ENCODE measurements around the gene ARHGAP24.

Gene ARHGAP24

DNA sequence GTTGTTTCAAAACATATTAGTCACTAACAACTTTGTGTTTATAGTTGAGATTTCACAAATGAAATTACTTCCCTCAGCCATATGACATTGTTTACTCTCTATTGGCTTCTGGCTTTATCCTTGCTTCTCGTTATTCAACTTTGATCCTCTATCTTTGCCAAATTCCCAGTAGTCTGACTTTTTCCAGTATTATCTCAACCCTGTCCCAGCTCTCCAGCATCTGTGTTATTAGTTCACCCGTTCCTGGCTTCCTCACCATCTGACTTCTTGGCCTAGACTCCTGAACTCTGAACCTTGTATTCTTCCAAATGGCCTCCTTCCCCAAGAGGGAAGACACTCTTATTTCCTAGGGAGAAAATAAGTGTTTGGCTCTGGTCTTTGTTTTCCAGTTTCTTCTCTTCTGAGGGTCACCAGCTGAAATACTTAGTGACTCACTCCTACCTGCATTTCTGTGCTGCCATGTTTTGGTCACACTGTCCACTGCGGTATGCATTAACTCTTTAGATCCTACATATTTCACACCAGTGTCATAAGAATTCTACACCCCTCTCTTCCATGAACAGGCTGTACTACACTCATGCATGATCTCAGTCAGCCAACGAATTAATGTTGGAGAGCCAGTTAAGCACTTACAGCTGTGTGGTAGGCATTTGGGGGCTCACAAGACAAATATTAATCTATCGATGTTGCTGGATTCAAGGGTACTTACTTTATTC, 17.0 kb upstream of the ARHGAP24 start:
- no peak overlapping the region for H3K4me3 ChIP-seq (ENCODE audit: low read depth, low read length)
- DNase-seq: peak; percentile 30 to 79
- H3K4ac ChIP-seq (ENCODE audit: low read depth, low read length): no peak overlapping the region
- H2BK12ac ChIP-seq (ENCODE audit: low read length): no peak overlapping the region
- no peak overlapping the region for H2AFZ ChIP-seq (ENCODE audit: insufficient read depth, low read length, poor library complexity)
- H3K27ac ChIP-seq (ENCODE audit: low read depth, low read length): peak overlapping the region; percentile 11
- no peaks in the 10 kb centered on the region for H3K27me3 ChIP-seq (ENCODE audit: insufficient read depth, low read length)
- H2BK5ac ChIP-seq (ENCODE audit: low read depth, low read length, poor library complexity): no peak overlapping the region
- H3K18ac ChIP-seq (ENCODE audit: low read length): no peak overlapping the region
- H3K4me1 ChIP-seq (ENCODE audit: control insufficient read depth in 1 of 2, insufficient read depth in 2 of 2, low read length in 2 of 2): peaks cover 3 to 4% of the 10 kb centered on the region in 2 experiments
- no peak overlapping the region for H3K14ac ChIP-seq (ENCODE audit: low read length)
- no CpG with 5 or more reads among the region's 5 CpGs for WGBS (ENCODE audit: extremely low coverage, insufficient coverage, insufficient read length)
- no peak overlapping the region for H2AK5ac ChIP-seq (ENCODE audit: low read length)
- H3K9me3 ChIP-seq (ENCODE audit: insufficient read depth, low read depth, low read length): peaks cover 2% of the 10 kb centered on the region
- H3K79me1 ChIP-seq (ENCODE audit: low read length): no peaks in the 10 kb centered on the region
- no peaks in the 10 kb centered on the region for H3K36me3 ChIP-seq (ENCODE audit: control insufficient read depth in 1 of 2, insufficient read depth in 2 of 2, low read length in 2 of 2)
- no peak overlapping the region for H4K12ac ChIP-seq (ENCODE audit: low read depth, low read length)
- H3K4me2 ChIP-seq (ENCODE audit: low read length): no peak overlapping the region
- no peak overlapping the region for H3K9ac ChIP-seq (ENCODE audit: low read length)
- H3K23ac ChIP-seq (ENCODE audit: low read length): no peak overlapping the region
- H4K8ac ChIP-seq (ENCODE audit: low read depth, low read length): no peak overlapping the region
- H3K79me2 ChIP-seq (ENCODE audit: control insufficient read depth, insufficient read depth, low read length, poor library complexity): no peaks in the 10 kb centered on the region
- H2BK120ac ChIP-seq (ENCODE audit: insufficient read depth, low read length, poor library complexity): peak overlapping the region; percentile 11
- H4K91ac ChIP-seq (ENCODE audit: low read depth, low read length): no peak overlapping the region

- H3K4me1 ChIP-seq (ENCODE audit: control insufficient read depth in 1 of 2, insufficient read depth in 2 of 2, low read length in 2 of 2): peaks cover 3 to 4% of the 10 kb centered on the region in 2 experiments
- no peak overlapping the region for H2BK120ac ChIP-seq (ENCODE audit: insufficient read depth, low read length, poor library complexity)
- H3K18ac ChIP-seq (ENCODE audit: low read length): no peak overlapping the region
- H4K8ac ChIP-seq (ENCODE audit: low read depth, low read length): no peak overlapping the region
- H3K14ac ChIP-seq (ENCODE audit: low read length): no peak overlapping the region
- no peak for DNase-seq
- WGBS (ENCODE audit: extremely low coverage, insufficient coverage, insufficient read length): no CpG with 5 or more reads among the region's 1 CpG
- no peak overlapping the region for H2BK5ac ChIP-seq (ENCODE audit: low read depth, low read length, poor library complexity)
- H3K27me3 ChIP-seq (ENCODE audit: insufficient read depth, low read length): no peaks in the 10 kb centered on the region
- no peak overlapping the region for H3K4me2 ChIP-seq (ENCODE audit: low read length)
- H3K23ac ChIP-seq (ENCODE audit: low read length): no peak overlapping the region
- H2AFZ ChIP-seq (ENCODE audit: insufficient read depth, low read length, poor library complexity): no peak overlapping the region
- H3K79me2 ChIP-seq (ENCODE audit: control insufficient read depth, insufficient read depth, low read length, poor library complexity): no peaks in the 10 kb centered on the region
- no peak overlapping the region for H2BK12ac ChIP-seq (ENCODE audit: low read length)
- H2AK5ac ChIP-seq (ENCODE audit: low read length): no peak overlapping the region
- H3K9ac ChIP-seq (ENCODE audit: low read length): no peak overlapping the region
- no peak overlapping the region for H4K91ac ChIP-seq (ENCODE audit: low read depth, low read length)
- no peak overlapping the region for H4K12ac ChIP-seq (ENCODE audit: low read depth, low read length)
- peaks cover 2% of the 10 kb centered on the region for H3K9me3 ChIP-seq (ENCODE audit: insufficient read depth, low read depth, low read length)
- H3K36me3 ChIP-seq (ENCODE audit: control insufficient read depth in 1 of 2, insufficient read depth in 2 of 2, low read length in 2 of 2): no peaks in the 10 kb centered on the region
- H3K4me3 ChIP-seq (ENCODE audit: low read depth, low read length): no peak overlapping the region
- no peaks in the 10 kb centered on the region for H3K79me1 ChIP-seq (ENCODE audit: low read length)
- H3K27ac ChIP-seq (ENCODE audit: low read depth, low read length): no peak overlapping the region
- no peak overlapping the region for H3K4ac ChIP-seq (ENCODE audit: low read depth, low read length)
Measured at GRCh38 chr4:85459736-85460135, 15.2 kb upstream of the ARHGAP24 start.

DNA sequence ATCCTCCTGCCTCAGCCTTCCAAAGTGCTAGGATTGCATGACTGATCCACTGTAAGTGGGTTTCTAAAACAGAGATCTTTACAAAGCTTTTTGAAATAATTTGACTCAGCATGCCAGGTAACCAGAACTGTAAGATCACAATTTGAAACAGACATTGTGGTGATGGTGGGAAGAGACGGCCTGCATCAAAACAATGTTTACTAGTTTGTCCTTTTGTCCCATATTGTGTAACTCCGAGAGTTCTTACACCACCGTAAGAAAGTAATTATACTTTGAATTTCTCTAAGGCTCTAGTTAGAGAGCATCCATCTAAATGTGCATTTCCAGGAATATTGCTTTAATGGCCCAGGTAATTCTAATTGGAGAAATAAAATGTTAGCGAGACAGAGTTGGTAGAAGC, 594 bp upstream of the ARHGAP24 start:
- WGBS (ENCODE audit: extremely low coverage, insufficient coverage, insufficient read length): no CpG with 5 or more reads among the region's 4 CpGs

DNA sequence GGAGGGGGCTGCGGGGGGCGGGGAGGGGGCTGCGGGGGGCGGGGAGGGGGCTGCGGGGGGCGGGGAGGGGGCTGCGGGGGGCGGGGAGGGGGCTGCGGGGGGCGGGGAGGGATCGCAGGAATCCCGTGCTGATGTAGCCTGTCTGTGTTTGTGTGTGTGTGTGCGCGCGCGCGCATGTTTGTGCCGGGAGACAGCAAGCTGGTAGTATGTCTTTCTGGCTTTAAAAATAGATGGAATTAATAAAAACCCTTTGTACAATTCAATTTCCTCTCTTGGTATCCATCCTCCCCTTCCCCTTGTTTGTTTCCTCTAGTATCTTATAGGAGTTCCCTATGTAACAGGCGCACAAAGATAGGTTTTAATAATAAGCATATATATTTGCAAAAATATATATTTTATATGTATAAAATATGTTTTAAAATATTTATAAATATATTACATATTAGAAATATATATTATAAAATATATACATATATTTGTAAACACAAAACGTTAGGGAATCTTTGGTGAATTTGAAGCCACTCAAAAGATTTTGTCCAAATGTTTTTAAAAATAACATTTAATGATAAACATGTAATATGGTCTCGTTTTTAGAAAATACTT, 782 bp downstream of the ARHGAP24 start:
- no peaks in the 10 kb centered on the region for H3K9me3 ChIP-seq (ENCODE audit: insufficient read depth, low read depth, low read length)
- H2BK5ac ChIP-seq (ENCODE audit: low read depth, low read length, poor library complexity): peak overlapping the region; percentile 92
- H3K23ac ChIP-seq (ENCODE audit: low read length): no peak overlapping the region
- no peak overlapping the region for H2BK12ac ChIP-seq (ENCODE audit: low read length)
- H3K14ac ChIP-seq (ENCODE audit: low read length): no peak overlapping the region
- peak overlapping the region; percentile 74 for H3K4me3 ChIP-seq (ENCODE audit: low read depth, low read length)
- WGBS (ENCODE audit: extremely low coverage, insufficient coverage, insufficient read length): no CpG with 5 or more reads among the region's 21 CpGs
- H3K4me1 ChIP-seq (ENCODE audit: control insufficient read depth in 1 of 2, insufficient read depth in 2 of 2, low read length in 2 of 2): peaks cover 0 to 14% of the 10 kb centered on the region in 2 experiments
- no peak overlapping the region for H2AK5ac ChIP-seq (ENCODE audit: low read length)
- H3K27ac ChIP-seq (ENCODE audit: low read depth, low read length): peak overlapping the region; percentile 97
- H3K9ac ChIP-seq (ENCODE audit: low read length): no peak overlapping the region
- H3K36me3 ChIP-seq (ENCODE audit: control insufficient read depth in 1 of 2, insufficient read depth in 2 of 2, low read length in 2 of 2): no peaks in the 10 kb centered on the region
- peak overlapping the region; percentile 78 for H3K18ac ChIP-seq (ENCODE audit: low read length)
- no peak overlapping the region for H3K4ac ChIP-seq (ENCODE audit: low read depth, low read length)
- H3K79me1 ChIP-seq (ENCODE audit: low read length): peaks cover 13% of the 10 kb centered on the region
- H3K27me3 ChIP-seq (ENCODE audit: insufficient read depth, low read length): no peaks in the 10 kb centered on the region
- no peak overlapping the region for H2AFZ ChIP-seq (ENCODE audit: insufficient read depth, low read length, poor library complexity)
- DNase-seq: peak; percentile 36 to 52
- no peak overlapping the region for H4K8ac ChIP-seq (ENCODE audit: low read depth, low read length)
- H4K12ac ChIP-seq (ENCODE audit: low read depth, low read length): no peak overlapping the region
- peak overlapping the region; percentile 90 for H4K91ac ChIP-seq (ENCODE audit: low read depth, low read length)
- peak overlapping the region; percentile 92 for H3K4me2 ChIP-seq (ENCODE audit: low read length)
- H2BK120ac ChIP-seq (ENCODE audit: insufficient read depth, low read length, poor library complexity): peak overlapping the region; percentile 90
- H3K79me2 ChIP-seq (ENCODE audit: control insufficient read depth, insufficient read depth, low read length, poor library complexity): peaks cover 6% of the 10 kb centered on the region

More for the DNA sequence above, 594 bp upstream of the ARHGAP24 start:
- no peak overlapping the region for H3K9ac ChIP-seq (ENCODE audit: low read length)
- no peaks in the 10 kb centered on the region for H3K27me3 ChIP-seq (ENCODE audit: insufficient read depth, low read length)
- no peak overlapping the region for H3K14ac ChIP-seq (ENCODE audit: low read length)
- peak overlapping the region; percentile 23 for H2AFZ ChIP-seq (ENCODE audit: insufficient read depth, low read length, poor library complexity)
- peak overlapping the region; percentile 63 for H2BK5ac ChIP-seq (ENCODE audit: low read depth, low read length, poor library complexity)
- H3K9me3 ChIP-seq (ENCODE audit: insufficient read depth, low read depth, low read length): no peaks in the 10 kb centered on the region
- no peak overlapping the region for H4K91ac ChIP-seq (ENCODE audit: low read depth, low read length)
- H2BK12ac ChIP-seq (ENCODE audit: low read length): peak overlapping the region; percentile 71
- H3K27ac ChIP-seq (ENCODE audit: low read depth, low read length): peak overlapping the region; percentile 65
- no peak overlapping the region for H3K4me3 ChIP-seq (ENCODE audit: low read depth, low read length)
- H4K8ac ChIP-seq (ENCODE audit: low read depth, low read length): peak overlapping the region; percentile 19
- peaks cover 6% of the 10 kb centered on the region for H3K79me2 ChIP-seq (ENCODE audit: control insufficient read depth, insufficient read depth, low read length, poor library complexity)
- H3K36me3 ChIP-seq (ENCODE audit: control insufficient read depth in 1 of 2, insufficient read depth in 2 of 2, low read length in 2 of 2): no peaks in the 10 kb centered on the region
- no peak overlapping the region for H3K23ac ChIP-seq (ENCODE audit: low read length)
- peaks cover 13% of the 10 kb centered on the region for H3K79me1 ChIP-seq (ENCODE audit: low read length)
- H3K4me1 ChIP-seq (ENCODE audit: control insufficient read depth in 1 of 2, insufficient read depth in 2 of 2, low read length in 2 of 2): peaks cover 0 to 14% of the 10 kb centered on the region in 2 experiments
- peak overlapping the region; percentile 76 for H2BK120ac ChIP-seq (ENCODE audit: insufficient read depth, low read length, poor library complexity)
- H3K18ac ChIP-seq (ENCODE audit: low read length): no peak overlapping the region
- no peak overlapping the region for H4K12ac ChIP-seq (ENCODE audit: low read depth, low read length)
- H3K4me2 ChIP-seq (ENCODE audit: low read length): peak overlapping the region; percentile 92
- no peak overlapping the region for H2AK5ac ChIP-seq (ENCODE audit: low read length)
- DNase-seq: peak; percentile 27 to 73
- no peak overlapping the region for H3K4ac ChIP-seq (ENCODE audit: low read depth, low read length)
